Hair follicle dermal papilla cell (primary cell): ENCODE measurements around the gene MTFP1. TPM values are rescaled to one million over a fixed set of nuclear protein-coding genes. Genes with fewer than 3 reads are reported as not detected.

Source experiments
- small RNA-seq: library from RNA; depleted of rRNA; stranded (forward); fragments of <200 nt; gene quantifications from one replicate; pipeline ENCODE3, GENCODE V24; 2012
- total RNA-seq: library from RNA; depleted of rRNA; stranded (reverse); fragments of >200 nt; gene quantifications from 2 replicates; pipeline ENCODE4 v1.2.3, GENCODE V29; 2012

MTFP1 gene
- total RNA-seq = 4.1 and 5.0 TPM in 2 replicates

DNA sequence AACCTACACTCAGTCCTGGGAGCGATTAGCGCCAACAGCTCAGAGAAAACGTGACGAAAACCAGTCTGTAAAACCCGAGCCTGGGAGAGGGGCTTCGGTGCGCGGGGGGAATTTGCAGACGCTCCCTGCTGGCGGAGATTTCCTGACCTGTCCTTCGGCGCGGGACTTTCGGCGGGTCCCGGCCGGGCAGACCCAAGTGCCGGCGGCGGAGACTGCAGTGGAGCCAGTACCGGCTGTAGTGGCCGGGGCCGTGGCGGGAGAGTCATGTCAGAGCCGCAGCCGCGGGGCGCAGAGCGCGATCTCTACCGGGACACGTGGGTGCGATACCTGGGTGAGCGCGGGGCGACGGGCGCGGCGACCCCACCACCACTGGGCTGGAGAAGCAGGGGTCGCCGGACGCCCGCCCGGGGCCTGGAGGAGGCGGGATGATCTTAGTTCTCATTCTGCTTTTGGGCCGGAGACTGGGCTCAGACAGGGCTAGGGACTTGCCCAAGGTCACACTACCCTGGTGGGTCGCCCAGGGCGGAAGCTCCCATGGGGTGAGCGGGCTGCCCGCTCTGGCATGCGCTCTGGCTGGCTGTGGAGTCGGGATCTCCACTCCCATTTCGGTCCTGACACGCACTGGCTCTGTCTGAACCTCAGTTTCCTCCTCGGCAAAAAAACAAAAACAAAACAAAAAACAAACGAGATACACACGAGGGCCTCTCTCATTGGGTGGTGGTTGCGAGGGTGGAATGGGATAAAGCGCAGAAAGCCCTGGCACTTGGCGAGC, at the start of gene MTFP1:
MTFP1 (plus strand) TSS at position 153 of the 772 bp plus-strand sequence; CDS start at position 265, 112 bp downstream.

DNA sequence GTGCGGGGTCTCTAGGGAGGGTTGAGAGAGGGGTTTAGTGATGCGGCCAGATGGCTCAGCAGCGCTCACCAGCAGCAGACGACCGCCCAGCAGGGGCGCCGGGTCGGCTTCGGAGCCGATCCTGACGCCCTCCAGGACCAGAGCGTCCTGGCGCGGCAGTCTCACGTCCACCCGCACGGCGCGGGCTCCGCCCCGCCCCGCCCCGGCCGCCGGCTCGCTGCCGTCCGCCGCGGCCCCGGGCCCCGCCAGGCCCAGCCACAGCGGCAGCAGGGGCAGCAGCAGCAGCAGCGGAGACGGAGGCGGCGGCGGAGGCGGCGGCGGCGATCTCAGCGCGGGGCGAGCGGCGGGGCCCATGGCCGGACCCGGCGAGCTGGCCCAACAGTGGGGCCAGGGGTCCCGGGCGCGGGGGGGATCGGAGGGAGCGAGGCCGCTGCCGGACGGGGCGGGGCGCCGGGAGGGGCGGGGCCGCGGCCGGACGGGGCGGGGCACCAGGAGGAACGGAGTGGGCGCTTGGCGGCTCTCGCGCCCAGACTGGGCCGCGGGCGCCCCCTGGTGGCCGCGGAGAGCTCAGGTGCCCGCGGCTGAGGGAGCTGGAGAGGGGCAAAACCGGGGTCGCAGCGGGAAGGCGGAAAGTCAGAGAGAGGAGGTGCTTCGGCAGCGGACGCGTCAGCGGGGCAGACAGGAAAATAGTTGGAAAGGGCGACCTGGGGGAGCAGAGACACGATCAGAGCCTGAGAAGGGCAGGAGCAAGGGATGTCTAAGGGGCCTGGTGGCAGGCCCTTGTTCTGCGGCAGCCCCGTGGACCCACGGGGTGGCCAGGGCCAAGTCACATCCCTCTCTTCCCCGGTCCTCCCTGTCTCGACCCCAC, 38.4 kb upstream of the MTFP1 start, which contains the start of gene RNF215:
RNF215 (minus strand) TSS at position 452 of the 868 bp plus-strand sequence; CDS start at position 354, 98 bp downstream.

GRCh38 chr22:30396871-30397655, 28.5 kb upstream of the MTFP1 start, which contains the start of gene SEC14L2:
Gene SEC14L2, plus strand, starts transcription at chr22:30397018. Its CDS starts 99 bp downstream, at chr22:30397117.

GRCh38 chr22:30471616-30472318, 46.2 kb downstream of the MTFP1 start, which contains the start of gene SEC14L3:
Gene SEC14L3, minus strand, starts transcription at chr22:30472017. Its CDS starts 59 bp downstream, at chr22:30471958.

Small RNAs within 50 kb of the gene (small RNA-seq; reads per million reads assigned to genes)
- gene AC004832.3 (not detected), gene RNU6-564P (not detected)

Other genes with a start within 250 kb of the MTFP1 start
- 2.6 and 3.0 TPM in 2 replicates for gene LIF, start 179.0 kb upstream of the MTFP1 start, total RNA-seq
- not detected in 2 replicates for gene OSM, start 158.9 kb upstream of the MTFP1 start, total RNA-seq
- gene CASTOR1, start 136.3 kb upstream of the MTFP1 start, total RNA-seq = 6.5 and 11.2 TPM in 2 replicates
- 31.5 and 36.8 TPM in 2 replicates for gene TBC1D10A, start 98.8 kb upstream of the MTFP1 start, total RNA-seq
- gene SF3A1, start 68.9 kb upstream of the MTFP1 start, total RNA-seq = 41.7 and 63.0 TPM in 2 replicates
- gene CCDC157, start 68.8 kb upstream of the MTFP1 start, total RNA-seq = 2.3 and 4.1 TPM in 2 replicates
- 18.0 and 22.7 TPM in 2 replicates for gene RNF215, start 38.4 kb upstream of the MTFP1 start, total RNA-seq
- 15.1 and 16.4 TPM in 2 replicates for gene SEC14L2, start 28.8 kb upstream of the MTFP1 start, total RNA-seq
- not detected in 2 replicates for gene SEC14L3, start 46.2 kb downstream of the MTFP1 start, total RNA-seq
- 0.12 and 0.16 TPM in 2 replicates for gene SEC14L4, start 79.9 kb downstream of the MTFP1 start, total RNA-seq
- gene SEC14L6, start 121.0 kb downstream of the MTFP1 start, total RNA-seq = not detected in 2 replicates
- not detected in 2 replicates for gene GAL3ST1, start 148.9 kb downstream of the MTFP1 start, total RNA-seq
- 63.1 and 65.1 TPM in 2 replicates for gene PES1, start 166.1 kb downstream of the MTFP1 start, total RNA-seq
- 9.9 and 21.4 TPM in 2 replicates for gene TCN2, start 181.4 kb downstream of the MTFP1 start, total RNA-seq
- gene SLC35E4, start 210.0 kb downstream of the MTFP1 start, total RNA-seq = 10.2 and 14.0 TPM in 2 replicates
- 11.5 and 14.0 TPM in 2 replicates for gene DUSP18, start 242.1 kb downstream of the MTFP1 start, total RNA-seq